WTC11 (cell line): Measurements from ENCODE around the gene MNDA. TPM values are rescaled to one million over a fixed set of nuclear protein-coding genes. Genes with fewer than 3 reads are reported as not detected.

ENCODE experiments used
- ATAC-seq: fragments of 200-7000 bp; cut with Tn5 transposase; 2 replicates; pipeline ENCODE4 v1.10.0; 2021; ENCODE audit warnings: mild to moderate bottlenecking, moderate library complexity
- CTCF ChIA-PET: fragments of 300-600 bp; sonication (Branson Sonifier 250); formaldehyde crosslinking; loops from one replicate; lab custom pipeline; 2021; ENCODE audit warnings: antibody characterized with exemption; lab: Charles Lee
- POLR2A ChIA-PET: fragments of 350-600 bp; sonication (Branson Sonifier 250); formaldehyde crosslinking; loops from one replicate; lab custom pipeline; 2021; ENCODE audit warnings: antibody characterized with exemption; lab: Charles Lee
- DNase-seq: peaks from one replicate; pipeline ENCODE4 v3.0.0; 2021; ENCODE audit warnings: low spot score
- H3K27ac Mint-ChIP-seq: 2 replicates; pipeline ENCODE4 v1.8.0; 2021; ENCODE audit warnings: mixed read lengths
- H3K27me3 Mint-ChIP-seq: 2 replicates; pipeline ENCODE4 v1.8.0; 2021; ENCODE audit warnings: low read depth, mild to moderate bottlenecking, moderate library complexity, mixed read lengths
- H3K36me3 Mint-ChIP-seq: 2 replicates; pipeline ENCODE4 v1.8.0; 2021; ENCODE audit warnings: mixed read lengths
- H3K4me1 Mint-ChIP-seq: 2 replicates; pipeline ENCODE4 v1.8.0; 2022; ENCODE audit warnings: mixed read lengths
- H3K4me3 Mint-ChIP-seq: 2 replicates; pipeline ENCODE4 v1.8.0; 2021; ENCODE audit warnings: mild to moderate bottlenecking, moderate library complexity, mixed read lengths
- H3K9me3 Mint-ChIP-seq: 2 replicates; pipeline ENCODE4 v1.8.0; 2021; ENCODE audit warnings: mixed read lengths
- ATF6 ChIP-seq: sonication (generic); formaldehyde crosslinking; IDR thresholded peaks from 2 replicates; pipeline ENCODE4 v1.8.1; 2023; ENCODE audit warnings: mild to moderate bottlenecking, missing genetic modification reagents
- CBFB ChIP-seq: sonication (generic); formaldehyde crosslinking; IDR thresholded peaks from 2 replicates; pipeline ENCODE4 v1.8.1; 2022; ENCODE audit warnings: mild to moderate bottlenecking, low read depth, missing genetic modification reagents
- CREM ChIP-seq: sonication (generic); formaldehyde crosslinking; IDR thresholded peaks from 2 replicates; pipeline ENCODE4 v1.8.1; 2022; ENCODE audit warnings: mild to moderate bottlenecking, missing genetic modification reagents, moderate library complexity
- EMX1 ChIP-seq: fragments of 250-450 bp; sonication (Bioruptor Pico); IDR thresholded peaks from 2 replicates; pipeline ENCODE4 v1.8.0; 2021; ENCODE audit warnings: mild to moderate bottlenecking
- ERG ChIP-seq: fragments of 250-450 bp; sonication (Bioruptor Pico); IDR thresholded peaks from 2 replicates; pipeline ENCODE4 v1.8.0; 2021; ENCODE audit warnings: mild to moderate bottlenecking
- FOXP1 ChIP-seq: sonication (generic); formaldehyde crosslinking; IDR thresholded peaks from 2 replicates; pipeline ENCODE4 v1.8.0; 2022; ENCODE audit warnings: missing genetic modification reagents, mild to moderate bottlenecking, moderate library complexity, borderline replicate concordance
- FOXP4 ChIP-seq: sonication (generic); formaldehyde crosslinking; IDR thresholded peaks from 2 replicates; pipeline ENCODE4 v1.8.0; 2022; ENCODE audit warnings: mild to moderate bottlenecking, missing genetic modification reagents
- JUN ChIP-seq: sonication (generic); formaldehyde crosslinking; IDR thresholded peaks from 2 replicates; pipeline ENCODE4 v1.8.0; 2023; ENCODE audit warnings: mild to moderate bottlenecking, missing genetic modification reagents
- KAT7 ChIP-seq: sonication (generic); formaldehyde crosslinking; IDR thresholded peaks from 2 replicates; pipeline ENCODE4 v1.8.1; 2023; ENCODE audit warnings: missing genetic modification reagents, mild to moderate bottlenecking, borderline replicate concordance
- MAX ChIP-seq: sonication (generic); formaldehyde crosslinking; IDR thresholded peaks from 2 replicates; pipeline ENCODE4 v1.8.0; 2022; ENCODE audit warnings: mild to moderate bottlenecking, missing genetic modification reagents
- MLX ChIP-seq: sonication (generic); formaldehyde crosslinking; IDR thresholded peaks from 2 replicates; pipeline ENCODE4 v1.8.1; 2023; ENCODE audit warnings: mild to moderate bottlenecking, missing genetic modification reagents, moderate library complexity
- NFE2L1 ChIP-seq: sonication (generic); formaldehyde crosslinking; IDR thresholded peaks from 2 replicates; pipeline ENCODE4 v1.8.1; 2023; ENCODE audit warnings: missing genetic modification reagents
- NFYB ChIP-seq: sonication (generic); formaldehyde crosslinking; conservative IDR thresholded peaks from 2 replicates; pipeline ENCODE4 v1.8.0; 2022; ENCODE audit warnings: low read depth, missing genetic modification reagents
- PREB ChIP-seq: sonication (generic); formaldehyde crosslinking; IDR thresholded peaks from 2 replicates; pipeline ENCODE4 v1.8.1; 2022; ENCODE audit warnings: mild to moderate bottlenecking, missing genetic modification reagents, moderate library complexity, borderline replicate concordance
- RORB ChIP-seq: fragments of 250-450 bp; sonication (Bioruptor Pico); IDR thresholded peaks from 2 replicates; pipeline ENCODE4 v1.9.0; 2021; ENCODE audit warnings: mild to moderate bottlenecking
- SOX15 ChIP-seq: fragments of 250-450 bp; sonication (Bioruptor Pico); IDR thresholded peaks from 2 replicates; pipeline ENCODE4 v1.9.0; 2021; ENCODE audit warnings: mild to moderate bottlenecking
- TEAD1 ChIP-seq: sonication (generic); formaldehyde crosslinking; IDR thresholded peaks from 2 replicates; pipeline ENCODE4 v1.8.0; 2022; ENCODE audit warnings: mild to moderate bottlenecking, missing genetic modification reagents
- USF2 ChIP-seq: sonication (generic); formaldehyde crosslinking; IDR thresholded peaks from 2 replicates; pipeline ENCODE4 v1.8.1; 2023; ENCODE audit warnings: mild to moderate bottlenecking, missing genetic modification reagents, moderate library complexity
- ZMAT4 ChIP-seq: fragments of 250-450 bp; sonication (Bioruptor Pico); IDR thresholded peaks from 2 replicates; pipeline ENCODE4 v1.9.0; 2021; ENCODE audit warnings: mild to moderate bottlenecking
- ZNF263 ChIP-seq: sonication (generic); formaldehyde crosslinking; IDR thresholded peaks from 2 replicates; pipeline ENCODE4 v1.8.1; 2022; ENCODE audit warnings: low read depth, mild to moderate bottlenecking, moderate library complexity, missing genetic modification reagents
- ZNF416 ChIP-seq: fragments of 250-450 bp; sonication (Bioruptor Pico); IDR thresholded peaks from 2 replicates; pipeline ENCODE4 v1.9.0; 2021; ENCODE audit warnings: mild to moderate bottlenecking, inconsistent platforms
- ZNF671 ChIP-seq: fragments of 250-450 bp; sonication (Bioruptor Pico); IDR thresholded peaks from 2 replicates; pipeline ENCODE4 v1.8.0; 2021; ENCODE audit warnings: mild to moderate bottlenecking
- total RNA-seq: library from RNA; stranded (reverse); gene quantifications from 3 replicates; pipeline ENCODE4 v1.2.3, GENCODE V29; 2021

MNDA gene
- total RNA-seq, 1 experiment from 2014 or later, result 0.09 TPM

GRCh38 chr1:158838660-158839059 is 7.5 kb downstream of the MNDA start:
- Mint-ChIP-seq H3K27ac (no peak overlapping the region), H3K9me3 (no peaks in the 10 kb centered on the region), H3K4me3 (no peak overlapping the region), H3K36me3 (no peaks in the 10 kb centered on the region), H3K27me3 (no peaks in the 10 kb centered on the region), H3K4me1 (no peaks in the 10 kb centered on the region)
- POLR2A ChIA-PET, result no interaction called here
- CTCF ChIA-PET, result no interaction called here
- ATAC-seq (no peak), DNase-seq (no peak)
- TF ChIP-seq JUN (CRISPR knock-in tag), result no peak
- TF ChIP-seq MLX (CRISPR knock-in tag), result no peak
- no peak for TF ChIP-seq ATF6
- TF ChIP-seq FOXP4 (CRISPR knock-in tag), result no peak
- no peak for TF ChIP-seq CBFB
- no peak for TF ChIP-seq FOXP1
- no peak for TF ChIP-seq NFE2L1 (CRISPR knock-in tag)

GRCh38 chr1:158839566-158839965 is 8.4 kb downstream of the MNDA start:
- POLR2A ChIA-PET, result no interaction called here
- Mint-ChIP-seq H3K27ac (no peak overlapping the region), H3K27me3 (no peaks in the 10 kb centered on the region), H3K4me3 (no peak overlapping the region), H3K36me3 (no peaks in the 10 kb centered on the region), H3K4me1 (no peaks in the 10 kb centered on the region), H3K9me3 (no peaks in the 10 kb centered on the region)
- DNase-seq (no peak), ATAC-seq (no peak)
- TF ChIP-seq ZMAT4 (CRISPR knock-in tag), result no peak
- TF ChIP-seq ZNF671 (CRISPR knock-in tag), result no peak
- no peak for TF ChIP-seq MAX (CRISPR knock-in tag)
- CTCF ChIA-PET, result no interaction called here

GRCh38 chr1:158840236-158840635 is 9.1 kb downstream of the MNDA start:
- no peak overlapping the region for H3K4me3 Mint-ChIP-seq
- POLR2A ChIA-PET, result no interaction called here
- no peaks in the 10 kb centered on the region for H3K36me3 Mint-ChIP-seq
- ATAC-seq (no peak), DNase-seq (no peak)
- CTCF ChIA-PET, result no interaction called here
- H3K27ac Mint-ChIP-seq, result no peak overlapping the region
- no peaks in the 10 kb centered on the region for H3K4me1 Mint-ChIP-seq
- TF ChIP-seq USF2 (CRISPR knock-in tag) (no peak), ERG (CRISPR knock-in tag) (no peak), CREM (CRISPR knock-in tag) (no peak), TEAD1 (no peak), KAT7 (CRISPR knock-in tag) (no peak), RORB (no peak), ZNF263 (CRISPR knock-in tag) (no peak), ZNF416 (no peak), PREB (CRISPR knock-in tag) (no peak), NFYB (CRISPR knock-in tag) (no peak), SOX15 (no peak), EMX1 (CRISPR knock-in tag) (no peak), ZNF671 (CRISPR knock-in tag) (no peak)
- H3K27me3 Mint-ChIP-seq, result no peaks in the 10 kb centered on the region
- no peaks in the 10 kb centered on the region for H3K9me3 Mint-ChIP-seq
